Left lung (tissue), 10 donors: ENCODE measurements around the gene BPIFB2. TPM values are rescaled to one million over a fixed set of nuclear protein-coding genes. Genes with fewer than 3 reads are reported as not detected.

Source experiments
- ATAC-seq: fragments of 200-7000 bp; cut with Tn5 transposase; one replicate; pipeline ENCODE4 v1.9.1; 2020; ENCODE audit warnings: moderate library complexity
- DNase-seq, 4 donors: peaks; one replicate each; pipeline ENCODE4 v3.0.0-alpha.2; 2013 to 2020
- H3K27ac ChIP-seq, 2 donors: fragments of 200-600 bp; sonication (generic) in 1 of 2; one replicate each; pipeline versions ENCODE4 v1.5.0 to v1.8.0; 2020 to 2021
- H3K27me3 ChIP-seq, 2 donors: fragments of 200-600 bp; sonication (generic) in 1 of 2; one replicate each; pipeline versions ENCODE4 v1.5.0 to v1.8.0; 2020 to 2021
- H3K36me3 ChIP-seq, 2 donors: fragments of 200-600 bp; sonication (generic) in 1 of 2; one replicate each; pipeline versions ENCODE4 v1.5.0 to v1.8.0; 2020 to 2021
- H3K4me1 ChIP-seq, 2 donors: fragments of 200-600 bp; one replicate each; pipeline ENCODE4 v1.8.0; 2021
- H3K4me3 ChIP-seq, 2 donors: fragments of 200-600 bp; sonication (generic) in 1 of 2; one replicate each; pipeline versions ENCODE4 v1.5.0 to v1.8.0; 2020 to 2021; ENCODE audit warnings: mild to moderate bottlenecking in 1 of 2
- H3K9me3 ChIP-seq, 2 donors: fragments of 200-600 bp; sonication (generic) in 1 of 2; one replicate each; pipeline versions ENCODE4 v1.5.0 to v1.8.0; 2020 to 2021
- CTCF ChIP-seq, 2 donors: fragments of 200-600 bp; sonication (generic) in 1 of 2; IDR thresholded peaks; one replicate each; pipeline versions ENCODE4 v1.5.0 to v1.8.0; 2021; ENCODE audit warnings: antibody characterized with exemption in 2 of 2
- intact Hi-C, 2 donors: fragments of 100-400 bp; cut with DNase I; formaldehyde crosslinking; loops; one replicate each; pipeline versions ENCODE4 v1.11.2 to v1.14.2; 2022
- polyA plus RNA-seq, 6 donors: library from polyadenylated mRNA; unstranded; fragments of 120-200 nt; gene quantifications; one replicate each; pipeline ENCODE4 v1.2.1, GENCODE V29; 2013; ENCODE audit not compliant: insufficient read length in 6 of 6
- total RNA-seq, 2 donors: library from RNA; stranded (reverse); fragmentation: NEBNext Ultra II Directional; extraction: Animal tissue kit (Norgen Biotek cat#: 25700); gene quantifications; one replicate each; pipeline ENCODE4 v1.2.1, GENCODE V29; 2021
- donor health status: DM: no; HTN: yes; CAD: no.
- donor health status: DM: no; HTN: no; CAD: no.

The BPIFB2 gene
- total and polyA plus RNA-seq, 8 donors: 0.65 TPM; not detected in 7

GRCh38 chr20:32991792-32992641 lies 15.5 kb upstream of the BPIFB2 start:
- peaks cover 0 to 8% of the 10 kb centered on the region in 2 donors for H3K9me3 ChIP-seq
- intact Hi-C loops: no loop called here
- no peak for ATAC-seq

GRCh38 chr20:32993496-32994050 lies 13.9 kb upstream of the BPIFB2 start:
- H3K9me3 ChIP-seq: peaks cover 0 to 8% of the 10 kb centered on the region in 2 donors
- TF ChIP-seq CTCF (IDR thresholded peaks at IDR 0.05): no peak

More at GRCh38 chr20:32991792-32992641, 15.5 kb upstream of the BPIFB2 start:
- Histone ChIP-seq H3K27me3 (peaks cover 0 to 9% of the 10 kb centered on the region in 2 donors), H3K36me3 (no peaks in the 10 kb centered on the region), H3K4me3 (no peak overlapping the region), H3K27ac (no peak overlapping the region), H3K4me1 (no peaks in the 10 kb centered on the region)
- no peak for DNase-seq
- no peak for TF ChIP-seq CTCF (IDR thresholded peaks at IDR 0.05)

GRCh38 chr20:32995802-32996201 lies 11.7 kb upstream of the BPIFB2 start:
- DNase-seq (no peak), ATAC-seq (no peak)
- Histone ChIP-seq H3K36me3 (no peaks in the 10 kb centered on the region), H3K27me3 (no peaks in the 10 kb centered on the region), H3K4me1 (no peaks in the 10 kb centered on the region), H3K27ac (no peak overlapping the region), H3K9me3 (peaks cover 0 to 8% of the 10 kb centered on the region in 2 donors), H3K4me3 (no peak overlapping the region)
- intact Hi-C loops: no loop called here
- TF ChIP-seq CTCF (IDR thresholded peaks at IDR 0.05): no peak

More at GRCh38 chr20:32993496-32994050, 13.9 kb upstream of the BPIFB2 start:
- no peak overlapping the region for H3K4me3 ChIP-seq
- H3K27me3 ChIP-seq: peaks cover 0 to 9% of the 10 kb centered on the region in 2 donors
- H3K27ac ChIP-seq: no peak overlapping the region
- intact Hi-C loops: no loop called here
- H3K4me1 ChIP-seq: no peaks in the 10 kb centered on the region
- H3K36me3 ChIP-seq: no peaks in the 10 kb centered on the region
- DNase-seq (no peak), ATAC-seq (no peak)

GRCh38 chr20:32997431-32997830 lies 10.1 kb upstream of the BPIFB2 start:
- no peak for DNase-seq
- Histone ChIP-seq H3K4me1 (no peaks in the 10 kb centered on the region), H3K27ac (no peak overlapping the region), H3K27me3 (no peaks in the 10 kb centered on the region), H3K4me3 (no peak overlapping the region), H3K36me3 (no peaks in the 10 kb centered on the region), H3K9me3 (peaks cover 0 to 8% of the 10 kb centered on the region in 2 donors)
- intact Hi-C loops: no loop called here
- no peak for TF ChIP-seq CTCF (IDR thresholded peaks at IDR 0.05)
- ATAC-seq: no peak

- H3K27ac ChIP-seq: no peak overlapping the region
- no peaks in the 10 kb centered on the region for H3K4me1 ChIP-seq
- H3K9me3 ChIP-seq: peaks cover 0 to 8% of the 10 kb centered on the region in 2 donors
- DNase-seq (peak in 2 of 4 donors; percentile 7 to 19), ATAC-seq (no peak)
- no peak for TF ChIP-seq CTCF (IDR thresholded peaks at IDR 0.05)
- no peaks in the 10 kb centered on the region for H3K36me3 ChIP-seq
- H3K27me3 ChIP-seq: no peaks in the 10 kb centered on the region
- H3K4me3 ChIP-seq: no peak overlapping the region
- intact Hi-C loops: no loop called here
Observed at GRCh38 chr20:32999603-33000250, 7.8 kb upstream of the BPIFB2 start.
